Mucosa of rectum (tissue), 2 donors: Measurements from ENCODE around the gene TCF7.

Experiments
- H3K27ac ChIP-seq, 2 donors: one replicate each; pipeline ENCODE4 v1.7.0; 2013; ENCODE audit warnings: inconsistent platforms in 2 of 2, low read depth in 2 of 2, low read length in 2 of 2
- H3K27me3 ChIP-seq, 2 donors: one replicate each; pipeline ENCODE4 v1.7.0; 2013; ENCODE audit warnings: low read length in 2 of 2; ENCODE audit not compliant: control insufficient read depth in 2 of 2, insufficient read depth in 2 of 2
- H3K36me3 ChIP-seq, 2 donors: one replicate each; pipeline ENCODE4 v1.7.0; 2013; ENCODE audit warnings: low read length in 2 of 2; ENCODE audit not compliant: control insufficient read depth in 2 of 2, insufficient read depth in 2 of 2
- H3K4me1 ChIP-seq, 2 donors: one replicate each; pipeline ENCODE4 v1.7.0; 2013; ENCODE audit warnings: low read length in 2 of 2, mild to moderate bottlenecking in 1 of 2; ENCODE audit not compliant: control insufficient read depth in 2 of 2, insufficient read depth in 2 of 2
- H3K4me3 ChIP-seq, 2 donors: one replicate each; pipeline ENCODE4 v1.7.0; 2013; ENCODE audit warnings: low read length in 2 of 2
- H3K9ac ChIP-seq, 2 donors: one replicate each; pipeline ENCODE4 v1.7.0; 2013; ENCODE audit warnings: low read length in 2 of 2, low read depth in 1 of 2, mild to moderate bottlenecking in 1 of 2
- H3K9me3 ChIP-seq, 2 donors: one replicate each; pipeline ENCODE4 v1.7.0; 2013; ENCODE audit warnings: low read length in 2 of 2; ENCODE audit not compliant: control insufficient read depth in 2 of 2
- donor health status: healthy.
- donor health status: Normal muscosa, but diverticular disease.

Gene TCF7

DNA sequence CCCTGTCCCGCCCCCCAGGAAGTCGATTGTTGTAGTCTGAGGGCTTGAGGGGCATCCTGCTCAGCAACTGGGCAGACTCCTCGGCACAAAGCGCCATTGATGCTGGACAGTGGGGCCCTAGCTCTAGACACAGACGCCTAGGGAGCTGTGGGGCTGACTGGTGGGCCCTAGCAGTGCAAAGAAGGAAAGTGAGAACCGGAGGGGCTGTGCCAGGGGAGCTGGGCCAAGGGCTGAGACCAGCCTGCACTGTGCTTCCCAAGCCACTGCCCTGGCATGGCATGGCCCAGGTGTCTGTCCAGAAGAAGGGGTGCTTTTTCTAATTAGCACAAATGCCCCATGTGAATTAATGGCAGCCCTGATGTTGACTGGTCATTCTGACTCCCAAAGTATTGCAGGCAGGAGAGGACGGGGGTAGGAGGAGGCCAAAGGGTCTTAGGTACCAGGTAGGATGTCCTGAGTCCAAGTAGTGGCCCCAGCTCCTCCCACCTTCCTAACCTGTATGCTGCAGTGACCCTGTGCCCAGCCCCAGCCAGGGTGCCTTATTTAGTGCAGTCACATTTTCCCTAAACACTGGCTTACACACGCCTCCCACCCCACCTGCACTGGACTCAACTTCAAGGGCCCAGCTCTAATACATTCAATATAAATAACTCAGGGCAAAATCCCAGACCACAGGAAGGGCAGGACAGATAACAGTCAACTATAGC lies 15.9 kb downstream of the TCF7 start:
- no peaks in the 10 kb centered on the region for H3K27me3 ChIP-seq
- no peaks in the 10 kb centered on the region for H3K9me3 ChIP-seq
- H3K27ac ChIP-seq, result no peak overlapping the region
- no peak overlapping the region for H3K9ac ChIP-seq
- no peak overlapping the region for H3K4me3 ChIP-seq
- peaks cover 2 to 16% of the 10 kb centered on the region in 2 donors for H3K4me1 ChIP-seq
- peaks cover 0 to 22% of the 10 kb centered on the region in 2 donors for H3K36me3 ChIP-seq

DNA sequence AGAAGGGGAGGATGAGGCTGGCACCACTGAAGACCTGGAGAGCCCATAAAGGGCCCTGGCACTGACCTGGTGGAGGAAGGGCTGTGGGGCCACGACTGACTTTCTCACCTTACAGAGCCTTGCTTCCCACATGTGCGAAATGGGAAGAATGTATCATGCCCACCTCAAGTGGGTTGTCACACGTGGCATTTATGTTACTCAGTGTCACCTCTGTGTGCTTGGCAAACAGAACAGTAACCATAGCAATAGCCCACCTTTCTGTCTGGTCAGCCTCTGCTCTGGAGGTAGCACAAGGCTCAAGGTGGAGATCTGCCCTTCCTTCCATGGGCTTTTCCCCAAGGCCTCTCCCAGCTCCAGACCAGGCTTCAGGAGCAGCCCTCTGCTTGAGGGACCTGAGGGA lies 16.7 kb downstream of the TCF7 start:
- no peaks in the 10 kb centered on the region for H3K27me3 ChIP-seq
- H3K36me3 ChIP-seq, result peaks cover 4 to 26% of the 10 kb centered on the region in 2 donors
- H3K4me3 ChIP-seq, result no peak overlapping the region
- H3K9ac ChIP-seq, result no peak overlapping the region
- H3K4me1 ChIP-seq, result peaks cover 2 to 12% of the 10 kb centered on the region in 2 donors
- peak overlapping the region in 1 of 2 donors; percentile 43 for H3K27ac ChIP-seq
- no peaks in the 10 kb centered on the region for H3K9me3 ChIP-seq

DNA sequence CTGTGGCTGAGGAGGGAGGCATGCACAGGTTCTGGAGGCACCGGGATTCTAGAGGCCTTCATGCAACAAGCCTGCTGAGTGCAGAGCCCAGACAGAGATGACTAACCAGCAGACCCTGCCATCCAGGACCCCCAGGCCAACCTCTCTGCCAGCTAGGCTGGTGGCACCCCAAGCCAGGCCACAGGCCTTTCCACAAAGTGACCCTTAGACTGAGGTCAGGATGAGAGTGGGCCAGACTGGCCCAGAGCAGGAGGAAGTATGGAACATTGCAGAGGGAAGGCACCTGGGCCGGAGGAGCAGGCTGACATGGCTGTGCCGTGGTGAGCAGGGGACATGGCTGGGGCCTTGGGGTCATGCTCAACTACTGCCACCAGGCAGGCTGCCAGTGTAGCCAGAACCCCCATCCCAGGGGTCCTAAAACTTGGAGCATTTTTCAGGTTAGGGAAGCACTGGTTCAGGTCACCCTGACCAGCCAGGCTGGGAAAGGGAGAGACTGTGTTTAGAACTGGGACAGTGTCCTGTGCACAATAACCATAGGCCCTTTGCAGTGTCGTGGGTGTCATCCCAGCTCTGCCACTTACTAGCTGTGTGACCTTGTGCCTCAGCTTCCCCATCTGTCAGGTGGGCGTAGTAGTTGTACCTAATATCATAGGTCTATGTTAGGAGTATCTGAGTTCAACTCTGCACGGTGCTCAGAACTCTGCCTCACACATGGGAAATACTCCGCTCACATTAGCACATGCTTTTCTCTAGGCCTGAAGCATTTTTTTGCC lies 17.3 kb downstream of the TCF7 start:
- Histone ChIP-seq H3K27ac (peak overlapping the region in 1 of 2 donors; percentile 43), H3K4me1 (peaks cover 2 to 12% of the 10 kb centered on the region in 2 donors), H3K36me3 (peaks cover 10 to 31% of the 10 kb centered on the region in 2 donors), H3K27me3 (no peaks in the 10 kb centered on the region), H3K4me3 (no peak overlapping the region), H3K9ac (no peak overlapping the region), H3K9me3 (no peaks in the 10 kb centered on the region)

DNA sequence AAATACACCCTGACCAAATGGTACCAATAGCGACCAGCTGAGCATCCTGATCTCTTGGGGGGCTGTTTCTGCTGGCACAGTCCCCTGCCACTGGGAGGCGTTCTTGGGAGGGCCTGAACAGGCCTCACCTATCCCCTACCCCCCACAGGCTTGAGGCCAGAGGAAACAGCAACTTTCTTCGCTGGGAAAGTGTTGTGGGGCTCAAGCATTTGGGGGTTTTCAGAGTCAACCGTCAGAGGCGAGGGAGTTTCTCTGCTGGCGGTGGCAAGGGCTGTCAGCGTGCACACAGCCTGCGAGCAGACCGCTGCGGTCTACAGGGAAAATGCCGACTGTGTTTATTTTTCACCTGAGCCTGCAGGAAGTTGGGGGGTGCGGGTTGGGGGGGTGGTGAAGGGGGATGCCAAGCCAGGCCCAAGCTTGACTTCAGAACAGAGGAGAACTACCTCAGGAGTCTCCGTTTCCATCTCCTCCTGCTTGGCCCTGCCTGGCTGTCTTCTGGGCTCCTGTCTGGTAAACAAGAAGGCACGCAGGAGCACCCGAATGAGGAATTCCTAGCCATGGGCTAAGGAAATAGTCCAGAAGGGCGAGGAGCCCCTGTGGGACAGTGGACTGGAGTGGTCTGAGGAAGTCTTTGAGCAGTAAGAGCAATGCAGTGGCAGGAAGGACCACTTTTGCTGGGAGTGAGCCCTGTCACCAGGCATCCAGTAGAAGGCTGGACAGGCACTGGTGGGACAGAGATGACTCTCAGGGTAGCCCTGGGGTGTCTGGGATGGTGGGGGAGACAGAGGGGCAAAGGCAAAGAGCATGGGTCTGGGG lies 18.1 kb downstream of the TCF7 start:
- peaks cover 11 to 33% of the 10 kb centered on the region in 2 donors for H3K36me3 ChIP-seq
- peak overlapping the region in 1 of 2 donors; percentile 48 for H3K27ac ChIP-seq
- no peak overlapping the region for H3K9ac ChIP-seq
- no peaks in the 10 kb centered on the region for H3K9me3 ChIP-seq
- no peaks in the 10 kb centered on the region for H3K27me3 ChIP-seq
- no peak overlapping the region for H3K4me3 ChIP-seq
- peaks cover 2 to 12% of the 10 kb centered on the region in 2 donors for H3K4me1 ChIP-seq

DNA sequence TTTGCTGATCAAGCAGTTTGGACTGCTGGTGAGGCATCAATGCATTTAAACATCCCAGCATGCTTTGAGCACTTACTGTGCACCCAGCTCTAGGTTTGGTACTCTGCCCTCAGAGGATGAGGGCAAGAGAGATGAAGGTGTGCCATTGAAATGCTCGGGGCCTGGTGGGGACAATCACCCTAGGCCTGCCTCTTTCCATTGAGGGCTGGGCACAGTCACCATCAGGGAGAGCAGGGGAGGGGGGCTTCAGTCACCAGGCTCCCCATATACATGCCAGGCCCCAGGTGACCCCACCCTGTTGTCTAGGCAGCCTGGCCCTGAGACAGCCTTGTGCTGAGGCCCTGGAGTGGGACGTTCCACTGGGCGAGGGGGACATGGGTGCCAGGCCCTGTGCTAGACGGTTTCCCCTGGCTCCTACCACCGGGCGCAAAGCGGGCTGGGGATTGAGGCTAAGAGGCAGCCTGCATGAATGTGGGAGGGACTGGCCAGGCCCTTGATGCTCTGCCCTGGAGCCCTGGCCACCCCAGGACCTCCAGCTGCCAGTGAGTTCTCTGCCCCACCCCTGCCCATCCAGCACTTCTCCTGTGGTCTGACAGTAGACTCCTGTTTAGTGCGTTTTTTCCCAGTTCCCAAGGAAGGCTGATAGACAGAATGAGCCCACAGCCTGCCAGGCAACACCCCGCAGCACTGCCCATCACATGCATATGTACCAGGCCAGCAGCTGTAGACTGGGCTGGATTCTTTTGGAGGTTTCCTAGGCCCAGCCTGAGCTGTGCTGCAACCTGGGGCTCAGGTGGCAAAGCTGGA lies 18.9 kb downstream of the TCF7 start:
- peaks cover 2 to 12% of the 10 kb centered on the region in 2 donors for H3K4me1 ChIP-seq
- H3K9me3 ChIP-seq, result no peaks in the 10 kb centered on the region
- H3K9ac ChIP-seq, result no peak overlapping the region
- no peaks in the 10 kb centered on the region for H3K27me3 ChIP-seq
- H3K27ac ChIP-seq, result no peak overlapping the region
- H3K4me3 ChIP-seq, result no peak overlapping the region
- peaks cover 11 to 34% of the 10 kb centered on the region in 2 donors for H3K36me3 ChIP-seq

DNA sequence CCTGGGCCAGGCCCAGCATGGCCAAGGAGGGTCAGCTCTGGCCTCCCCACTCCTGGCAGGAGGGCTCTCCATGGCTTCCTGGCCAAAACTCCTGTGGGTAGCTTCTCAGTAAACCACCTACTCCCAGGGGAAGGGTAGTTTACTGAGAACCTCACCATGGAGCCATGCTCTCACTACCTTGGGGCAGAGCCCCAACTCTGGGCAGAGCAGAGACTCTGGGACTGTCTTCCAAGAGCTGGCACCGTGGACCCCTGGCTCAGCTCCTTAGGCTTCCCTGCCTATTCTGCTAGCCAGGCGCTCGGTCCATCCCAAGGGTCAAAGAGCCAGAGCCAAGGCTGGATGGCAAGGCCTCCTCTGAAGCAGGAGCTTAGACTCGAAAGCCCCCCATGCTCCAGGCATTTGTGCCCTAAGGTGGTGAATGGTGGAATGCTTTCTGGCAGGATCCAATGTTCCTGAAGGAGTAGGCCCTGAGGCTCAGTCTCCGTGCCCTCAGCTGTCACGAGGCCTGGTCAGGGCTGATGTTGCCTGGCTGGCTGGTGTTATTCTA lies 19.6 kb downstream of the TCF7 start:
- Histone ChIP-seq H3K27me3 (no peaks in the 10 kb centered on the region), H3K9ac (no peak overlapping the region), H3K4me3 (no peak overlapping the region), H3K27ac (no peak overlapping the region), H3K36me3 (peaks cover 11 to 39% of the 10 kb centered on the region in 2 donors), H3K9me3 (no peaks in the 10 kb centered on the region), H3K4me1 (peaks cover 2 to 12% of the 10 kb centered on the region in 2 donors)

DNA sequence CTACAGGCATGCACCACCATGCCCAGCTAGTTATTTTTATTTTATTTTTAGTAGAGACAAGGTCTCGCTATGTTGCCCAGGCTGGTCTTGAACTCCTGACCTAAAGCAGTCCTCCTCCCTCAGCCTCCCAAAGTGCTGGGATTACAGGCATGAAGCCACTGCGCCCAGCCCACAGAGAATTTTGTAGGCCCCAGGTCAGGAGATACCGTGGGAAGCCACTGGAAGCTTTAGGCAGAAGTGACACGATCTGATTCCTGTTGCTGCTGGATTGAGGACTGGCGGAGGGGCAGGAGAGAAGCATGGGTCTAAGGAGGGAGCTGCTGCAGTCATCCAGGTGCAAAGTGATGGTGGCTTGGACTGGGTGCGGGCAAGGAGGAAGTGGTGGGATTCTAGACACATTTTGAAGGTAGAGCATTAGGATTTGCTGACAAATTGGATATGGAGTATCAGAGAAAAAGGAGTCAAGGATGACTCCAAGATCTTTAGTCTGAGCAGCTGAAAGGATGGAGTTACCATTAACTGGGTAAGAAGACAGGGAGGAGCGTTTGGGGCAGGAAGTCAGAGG lies 20.7 kb downstream of the TCF7 start:
- no peak overlapping the region for H3K27ac ChIP-seq
- H3K27me3 ChIP-seq, result no peaks in the 10 kb centered on the region
- peaks cover 2 to 13% of the 10 kb centered on the region in 2 donors for H3K4me1 ChIP-seq
- no peak overlapping the region for H3K9ac ChIP-seq
- no peaks in the 10 kb centered on the region for H3K9me3 ChIP-seq
- H3K4me3 ChIP-seq, result no peak overlapping the region
- H3K36me3 ChIP-seq, result peaks cover 11 to 46% of the 10 kb centered on the region in 2 donors

DNA sequence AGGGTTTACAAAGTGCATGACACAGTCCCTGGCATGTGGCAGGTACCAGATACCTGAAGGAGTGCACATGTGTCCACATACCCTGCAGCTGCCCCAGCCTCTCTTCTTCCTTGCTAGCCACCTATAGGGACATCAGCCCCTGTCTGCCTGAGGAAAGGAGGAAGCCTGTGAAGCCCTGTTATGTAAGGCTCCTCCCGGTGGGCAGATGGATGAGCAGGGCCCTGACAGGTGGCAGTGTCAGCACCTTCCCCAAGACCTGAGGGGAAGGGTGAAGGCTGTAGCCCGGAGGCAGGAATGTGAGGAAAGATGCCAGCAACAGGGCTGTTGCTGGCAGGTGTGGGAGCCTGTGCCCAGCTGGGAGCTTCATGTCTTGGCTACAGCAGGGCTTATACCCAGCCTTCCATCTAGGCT lies 21.7 kb downstream of the TCF7 start:
- no peaks in the 10 kb centered on the region for H3K27me3 ChIP-seq
- no peak overlapping the region for H3K4me3 ChIP-seq
- no peak overlapping the region for H3K27ac ChIP-seq
- peaks cover 14 to 47% of the 10 kb centered on the region in 2 donors for H3K36me3 ChIP-seq
- H3K9me3 ChIP-seq, result no peaks in the 10 kb centered on the region
- H3K4me1 ChIP-seq, result peaks cover 2 to 12% of the 10 kb centered on the region in 2 donors
- no peak overlapping the region for H3K9ac ChIP-seq

DNA sequence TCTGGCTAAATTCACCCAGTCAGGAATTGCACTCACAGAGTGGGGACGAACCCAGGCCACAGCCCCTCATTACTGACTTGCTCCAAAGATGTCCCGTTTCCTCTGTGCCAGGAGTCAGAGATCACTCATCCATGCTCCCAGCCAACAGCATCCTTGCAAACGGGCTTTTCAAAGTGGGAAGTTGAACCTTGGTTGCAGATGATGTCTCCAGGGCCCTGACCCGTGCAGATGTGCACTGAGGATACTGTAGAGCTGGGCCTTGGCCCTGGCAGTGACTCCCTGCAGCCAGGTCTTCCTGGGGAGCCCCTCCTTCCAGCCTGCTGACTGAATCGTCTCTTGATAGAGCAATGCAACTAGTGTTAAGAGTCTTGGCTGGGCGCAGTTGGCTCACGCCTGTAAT lies 22.3 kb downstream of the TCF7 start:
- H3K4me3 ChIP-seq, result no peak overlapping the region
- no peaks in the 10 kb centered on the region for H3K27me3 ChIP-seq
- H3K27ac ChIP-seq, result no peak overlapping the region
- peaks cover 16 to 44% of the 10 kb centered on the region in 2 donors for H3K36me3 ChIP-seq
- H3K4me1 ChIP-seq, result peaks cover 1 to 8% of the 10 kb centered on the region in 2 donors
- H3K9me3 ChIP-seq, result no peaks in the 10 kb centered on the region
- H3K9ac ChIP-seq, result no peak overlapping the region
